Keratinocyte (primary cell): ENCODE results near the gene STRIT1.

Experiments used
- CTCF ChIP-seq, 3 experiments: IDR thresholded peaks in 1 of 3; conservative IDR thresholded peaks in 1 of 3; optimal IDR thresholded peaks in 1 of 3; 2 replicates in 2 of 3; 3 replicates in 1 of 3; pipeline versions ENCODE3 to v1.5.1; 2011; ENCODE audit warnings: low read length in 3 of 3, mild to moderate bottlenecking in 3 of 3, moderate library complexity in 2 of 3, control low read depth in 1 of 3, inconsistent platforms in 1 of 3; ENCODE audit not compliant: insufficient read depth in 2 of 3; ENCODE audit errors: extremely low read depth in 1 of 3
- EZH2 ChIP-seq: IDR thresholded peaks from one replicate; pipeline ENCODE4 v1.6.1; 2012; ENCODE audit warnings: inconsistent platforms, mild to moderate bottlenecking, low read length, moderate library complexity

DNA sequence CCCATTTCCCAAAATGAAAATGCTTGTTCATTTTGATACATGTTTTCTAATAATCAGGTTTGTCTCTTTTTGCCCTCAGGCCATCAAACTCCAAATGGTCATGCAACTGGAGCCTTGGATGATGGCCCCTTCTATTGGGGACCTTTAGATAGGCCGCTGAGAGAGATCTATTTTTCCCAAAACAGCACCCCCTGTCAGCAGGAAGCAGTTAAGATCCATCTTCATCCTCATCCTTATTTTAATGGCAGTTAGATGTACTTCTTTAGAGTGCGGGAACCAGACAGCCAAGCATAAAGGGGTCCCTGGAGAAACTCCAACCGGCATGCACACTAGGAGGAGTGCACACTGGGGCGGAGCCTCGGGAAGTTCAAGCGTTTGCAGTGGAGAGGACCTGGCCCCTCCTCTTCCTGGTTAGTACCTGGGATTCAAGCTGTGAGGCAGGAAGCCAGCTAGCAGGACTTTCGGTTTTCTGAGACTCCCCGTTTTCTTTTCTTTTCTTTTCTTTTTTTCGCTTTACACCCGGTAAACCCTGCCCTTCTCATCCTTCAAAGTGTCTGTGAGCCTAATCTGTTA is 31.9 kb upstream of the STRIT1 start:
- peak in 1 of 3 experiments; percentile 11 for TF ChIP-seq CTCF (optimal IDR thresholded peaks at IDR 0.05 in 1 of 3, IDR thresholded peaks at IDR 0.05 in 1 of 3, conservative IDR thresholded peaks at IDR 0.05 in 1 of 3; ENCODE audit: extremely low read depth in 1 of 3, insufficient read depth in 2 of 3, low read length in 3 of 3)
- TF ChIP-seq EZH2 = no peak
